Common myeloid progenitor, CD34-positive (primary cell): ENCODE measurements around the gene DAPK1.

Source experiments
- CTCF ChIA-PET: fragments of 350-600 bp; sonication (Branson Sonifier 250); formaldehyde crosslinking; loops from one replicate; lab custom pipeline; 2021; ENCODE audit warnings: antibody characterized with exemption; lab: Charles Lee
- POLR2A ChIA-PET: fragments of 350-600 bp; sonication (Branson Sonifier 250); formaldehyde crosslinking; loops from one replicate; lab custom pipeline; 2021; ENCODE audit warnings: antibody characterized with exemption; lab: Charles Lee
- DNase-seq, 3 donors: peaks; one replicate each; pipeline versions ENCODE4 v3.0.0 to v3.0.0-alpha.2; 2013
- H3K27ac ChIP-seq, 2 experiments: 1 replicate in 1 of 2; 2 replicates in 1 of 2; pipeline ENCODE4 v1.7.0; 2013; ENCODE audit warnings: inconsistent platforms in 2 of 2, low read length in 2 of 2, mild to moderate bottlenecking in 2 of 2, low read depth in 1 of 2, moderate library complexity in 1 of 2; ENCODE audit not compliant: severe bottlenecking in 2 of 2, insufficient read depth in 1 of 2, poor library complexity in 1 of 2
- H3K27me3 ChIP-seq, 5 experiments: replicated peaks in 2 of 5; 1 replicate in 3 of 5; 2 replicates in 2 of 5; pipeline versions ENCODE4 v1.6.1 to v1.7.0; 2013; ENCODE audit warnings: low read length in 4 of 5, mild to moderate bottlenecking in 2 of 5, moderate library complexity in 2 of 5, inconsistent platforms in 1 of 5; ENCODE audit not compliant: insufficient read depth in 5 of 5, control insufficient read depth in 4 of 5
- H3K36me3 ChIP-seq, 4 experiments: 1 replicate in 2 of 4; 2 replicates in 2 of 4; pipeline versions ENCODE4 v1.6.1 to v1.7.0; 2013; ENCODE audit warnings: low read length in 3 of 4, control low read depth in 1 of 4, mild to moderate bottlenecking in 1 of 4; ENCODE audit not compliant: control insufficient read depth in 4 of 4, insufficient read depth in 4 of 4
- H3K4me1 ChIP-seq, 4 experiments: 1 replicate in 3 of 4; 2 replicates in 1 of 4; pipeline versions ENCODE4 v1.6.1 to v1.7.1; 2013; ENCODE audit warnings: low read length in 3 of 4, mild to moderate bottlenecking in 3 of 4, control low read depth in 1 of 4, inconsistent platforms in 1 of 4, moderate library complexity in 1 of 4; ENCODE audit not compliant: control insufficient read depth in 4 of 4, insufficient read depth in 4 of 4; ENCODE audit errors: control extremely low read depth in 1 of 4
- H3K4me3 ChIP-seq, 7 experiments: 1 replicate in 4 of 7; 2 replicates in 3 of 7; pipeline versions ENCODE4 v1.5.1 to v1.7.0; 2013; ENCODE audit warnings: mild to moderate bottlenecking in 7 of 7, low read length in 6 of 7, moderate library complexity in 6 of 7, inconsistent platforms in 2 of 7, low read depth in 2 of 7, control low read depth in 1 of 7; ENCODE audit not compliant: insufficient read depth in 4 of 7, control insufficient read depth in 1 of 7; ENCODE audit errors: extremely low read depth in 1 of 7
- H3K9me3 ChIP-seq, 5 experiments: 1 replicate in 4 of 5; 2 replicates in 1 of 5; pipeline versions ENCODE4 v1.6.1 to v1.7.1; 2013; ENCODE audit warnings: low read length in 4 of 5, mild to moderate bottlenecking in 2 of 5, inconsistent platforms in 1 of 5, low read depth in 1 of 5, moderate library complexity in 1 of 5; ENCODE audit not compliant: control insufficient read depth in 4 of 5, insufficient read depth in 2 of 5; ENCODE audit errors: control extremely low read depth in 1 of 5
- WGBS: methylation state at CpG from one replicate; pipeline ENCODE4 v1.1.5; 2013; ENCODE audit not compliant: insufficient coverage; 5-methylcytosine and 5-hydroxymethylcytosine counted together

The DAPK1 gene

GRCh38 chr9:87570000-87570908, 72.6 kb downstream of the DAPK1 start:
- ChIA-PET POLR2A (interaction anchor here (1.0 kb wide), 1 partner anchor 66 kb away, joined by 3 read pairs; no protein-coding TSS in a partner anchor), CTCF (interaction anchor here (0.9 to 3.4 kb wide), 7 partner anchors 10 to 42 kb away, joined by 3 to 26 read pairs (median 3); no protein-coding TSS in a partner anchor)
- Histone ChIP-seq H3K9me3 (no peaks in the 10 kb centered on the region), H3K4me1 (peaks cover 0 to 30% (median 18%) of the 10 kb centered on the region in 4 experiments), H3K4me3 (no peak overlapping the region), H3K27ac (peak overlapping the region in 1 of 2 experiments; percentile 37), H3K27me3 (no peaks in the 10 kb centered on the region), H3K36me3 (peaks cover 17 to 30% (median 23%) of the 10 kb centered on the region in 4 experiments)
- DNase-seq: no peak
- 75% methylated on average over 2 of the region's 3 CpGs for WGBS

GRCh38 chr9:87572719-87573118, 75.1 kb downstream of the DAPK1 start:
- peaks cover 14 to 30% (median 23%) of the 10 kb centered on the region in 4 experiments for H3K36me3 ChIP-seq
- DNase-seq: no peak
- no peak overlapping the region for H3K4me3 ChIP-seq
- no peaks in the 10 kb centered on the region for H3K27me3 ChIP-seq
- H3K4me1 ChIP-seq: peaks cover 0 to 31% (median 18%) of the 10 kb centered on the region in 4 experiments
- H3K27ac ChIP-seq: no peak overlapping the region
- H3K9me3 ChIP-seq: no peaks in the 10 kb centered on the region
- 97% methylated on average over 5 of the region's 6 CpGs for WGBS
- ChIA-PET POLR2A (no interaction called here), CTCF (interaction anchor here (1.2 to 1.4 kb wide), 4 partner anchors 8 to 21 kb away, joined by 3 to 5 read pairs (median 4); no protein-coding TSS in a partner anchor)

- no CpG with 5 or more reads among the region's 1 CpG for WGBS
- DNase-seq: no peak
- Histone ChIP-seq H3K36me3 (peaks cover 11 to 21% (median 19%) of the 10 kb centered on the region in 4 experiments), H3K4me3 (no peak overlapping the region), H3K27ac (no peak overlapping the region), H3K27me3 (no peaks in the 10 kb centered on the region), H3K4me1 (peaks cover 0 to 35% (median 18%) of the 10 kb centered on the region in 4 experiments), H3K9me3 (no peaks in the 10 kb centered on the region)
- CTCF ChIA-PET: interaction anchor here (1.2 to 1.4 kb wide), 3 partner anchors 10 to 20 kb away, joined by 3 to 4 read pairs (median 3); no protein-coding TSS in a partner anchor
- POLR2A ChIA-PET: no interaction called here
These were observed 76.2 kb downstream of the DAPK1 start for GRCh38 chr9:87573841-87574342.

- H3K27ac ChIP-seq: no peak overlapping the region
- no peaks in the 10 kb centered on the region for H3K9me3 ChIP-seq
- DNase-seq: no peak
- CTCF ChIA-PET: interaction anchor here (0.9 to 4.1 kb wide), 6 partner anchors 9 to 81 kb away, joined by 3 to 26 read pairs (median 5); no protein-coding TSS in a partner anchor
- H3K36me3 ChIP-seq: peaks cover 0 to 18% (median 13%) of the 10 kb centered on the region in 4 experiments
- 100% methylated on average over 6 of the region's 7 CpGs for WGBS
- no peaks in the 10 kb centered on the region for H3K27me3 ChIP-seq
- H3K4me3 ChIP-seq: no peak overlapping the region
- peaks cover 3 to 39% (median 16%) of the 10 kb centered on the region in 4 experiments for H3K4me1 ChIP-seq
- POLR2A ChIA-PET: no interaction called here
These were observed 80.1 kb downstream of the DAPK1 start for GRCh38 chr9:87577746-87578145.

- peaks cover 0 to 11% (median 9%) of the 10 kb centered on the region in 4 experiments for H3K36me3 ChIP-seq
- H3K9me3 ChIP-seq: no peaks in the 10 kb centered on the region
- 86% methylated on average over 1 of the region's 2 CpGs for WGBS
- ChIA-PET POLR2A (no interaction called here), CTCF (interaction anchor here (1.0 to 4.1 kb wide), 6 partner anchors 9 to 82 kb away, joined by 3 to 26 read pairs (median 6); no protein-coding TSS in a partner anchor)
- H3K27ac ChIP-seq: no peak overlapping the region
- no peaks in the 10 kb centered on the region for H3K27me3 ChIP-seq
- H3K4me3 ChIP-seq: no peak overlapping the region
- no peak for DNase-seq
- H3K4me1 ChIP-seq: peaks cover 3 to 39% (median 16%) of the 10 kb centered on the region in 4 experiments
These were observed 81.0 kb downstream of the DAPK1 start for GRCh38 chr9:87578625-87579024.

GRCh38 chr9:87579781-87580541, 82.3 kb downstream of the DAPK1 start:
- H3K4me3 ChIP-seq: no peak overlapping the region
- peaks cover 0 to 5% (median 4%) of the 10 kb centered on the region in 4 experiments for H3K36me3 ChIP-seq
- peaks cover 3 to 39% (median 16%) of the 10 kb centered on the region in 4 experiments for H3K4me1 ChIP-seq
- no peaks in the 10 kb centered on the region for H3K9me3 ChIP-seq
- ChIA-PET CTCF (interaction anchor here (1.1 to 4.1 kb wide), 6 partner anchors 8 to 82 kb away, joined by 3 to 26 read pairs (median 5); partner anchors contain the start of gene DAPK1), POLR2A (no interaction called here)
- DNase-seq: no peak
- H3K27ac ChIP-seq: peak overlapping the region in 1 of 2 experiments; percentile 37
- no peaks in the 10 kb centered on the region for H3K27me3 ChIP-seq
- no CpG with 5 or more reads among the region's 2 CpGs for WGBS
